Lung (tissue), 12 donors: ENCODE measurements around the gene CLIC1. TPM values are rescaled to one million over a fixed set of nuclear protein-coding genes. Genes with fewer than 3 reads are reported as not detected.

Experiments used
- ATAC-seq: fragments of 200-7000 bp; cut with Tn5 transposase; one replicate; pipeline ENCODE4 v1.9.1; 2020; ENCODE audit warnings: moderate number of reproducible peaks; ENCODE audit not compliant: insufficient read depth, low FRiP score
- DNase-seq, 3 donors: peaks; one replicate each; pipeline ENCODE4 v3.0.0-alpha.2; 2013 to 2017
- H3K27ac ChIP-seq, 2 donors: one replicate each; pipeline ENCODE4 v1.5.1; 2013; ENCODE audit warnings: mild to moderate bottlenecking in 2 of 2, moderate library complexity in 2 of 2, control low read depth in 1 of 2, inconsistent platforms in 1 of 2, low read depth in 1 of 2, low read length in 1 of 2
- H3K27me3 ChIP-seq, 3 donors: one replicate each; pipeline ENCODE4 v1.5.1; 2013; ENCODE audit warnings: low read length in 2 of 3; ENCODE audit not compliant: control insufficient read depth in 3 of 3, insufficient read depth in 3 of 3
- H3K36me3 ChIP-seq, 4 donors: one replicate each; pipeline ENCODE4 v1.5.1; 2013; ENCODE audit warnings: low read length in 4 of 4, mild to moderate bottlenecking in 1 of 4, moderate library complexity in 1 of 4; ENCODE audit not compliant: control insufficient read depth in 4 of 4, insufficient read depth in 4 of 4
- H3K4me1 ChIP-seq, 5 donors: one replicate each; pipeline ENCODE4 v1.5.1; 2013; ENCODE audit warnings: low read length in 5 of 5, mild to moderate bottlenecking in 2 of 5, moderate library complexity in 1 of 5; ENCODE audit not compliant: control insufficient read depth in 5 of 5, insufficient read depth in 5 of 5
- H3K4me3 ChIP-seq: one replicate; pipeline ENCODE4 v1.5.1; 2013; ENCODE audit warnings: mild to moderate bottlenecking, control low read depth, moderate library complexity
- H3K9ac ChIP-seq, 2 donors: one replicate each; pipeline ENCODE4 v1.5.1; 2013; ENCODE audit warnings: low read length in 2 of 2, control low read depth in 1 of 2; ENCODE audit not compliant: insufficient read depth in 1 of 2
- H3K9me3 ChIP-seq, 4 donors: one replicate each; pipeline ENCODE4 v1.5.1; 2013; ENCODE audit warnings: low read length in 3 of 4, mild to moderate bottlenecking in 1 of 4, moderate library complexity in 1 of 4; ENCODE audit not compliant: control insufficient read depth in 4 of 4, insufficient read depth in 3 of 4
- CTCF ChIP-seq: IDR thresholded peaks from 2 replicates; pipeline ENCODE4 v1.5.1; 2012; ENCODE audit warnings: mild to moderate bottlenecking; ENCODE audit errors: control extremely low read depth, extremely low read depth
- WGBS, 2 donors: extraction: QIAGEN DNeasy Blood & Tissue Kit; methylation state at CpG; one replicate each; pipeline ENCODE4 v1.1.7; 2013; 5-methylcytosine and 5-hydroxymethylcytosine counted together
- polyA plus RNA-seq, 2 donors: library from polyadenylated mRNA; stranded (reverse); fragments of 200-250 nt; gene quantifications; one replicate each; pipeline ENCODE4 v1.2.1, GENCODE V29; 2013
- total RNA-seq, 2 donors: library from RNA; depleted of rRNA in 1 of 2; stranded (reverse); fragments of >200 nt in 1 of 2; gene quantifications; one replicate each; pipeline ENCODE4 v1.2.1, GENCODE V29; 2014 to 2021
- donor health status: control.
- donor health status: control.
- donor health status: Bipolar disorder and iron deficiency.
- donor health status: healthy.
- donor health status: DM: yes; HTN: yes; CAD: no.

CLIC1 gene
- total and polyA plus RNA-seq, 4 donors: 231 to 763 (median 378) TPM

- Histone ChIP-seq H3K4me1 (peaks cover 0 to 4% (median 0%) of the 10 kb centered on the region in 5 donors), H3K36me3 (peaks cover 0 to 3% (median 0%) of the 10 kb centered on the region in 4 donors)
- WGBS, 2 donors: 97 to 100% methylated on average over 8 of the region's 8 CpGs
These were observed 25.0 kb upstream of the CLIC1 start for GRCh38 chr6:31761343-31761742.

GRCh38 chr6:31760790-31761189 lies 24.5 kb upstream of the CLIC1 start:
- WGBS, 2 donors: 96 to 98% methylated on average over 5 of the region's 5 CpGs
- H3K9me3 ChIP-seq: no peaks in the 10 kb centered on the region
- H3K36me3 ChIP-seq: peaks cover 0 to 3% (median 0%) of the 10 kb centered on the region in 4 donors
- no peak overlapping the region for H3K4me3 ChIP-seq
- no peaks in the 10 kb centered on the region for H3K27me3 ChIP-seq
- H3K27ac ChIP-seq: no peak overlapping the region
- no peak for DNase-seq
- TF ChIP-seq CTCF: no peak
- peaks cover 0 to 2% (median 0%) of the 10 kb centered on the region in 5 donors for H3K4me1 ChIP-seq
- H3K9ac ChIP-seq: no peak overlapping the region
- ATAC-seq: no peak

More at GRCh38 chr6:31761343-31761742, 25.0 kb upstream of the CLIC1 start:
- no peaks in the 10 kb centered on the region for H3K27me3 ChIP-seq
- H3K9ac ChIP-seq: no peak overlapping the region
- no peak for TF ChIP-seq CTCF
- H3K27ac ChIP-seq: no peak overlapping the region
- ATAC-seq (no peak), DNase-seq (no peak)
- H3K4me3 ChIP-seq: no peak overlapping the region
- H3K9me3 ChIP-seq: no peaks in the 10 kb centered on the region

GRCh38 chr6:31758281-31758680 lies 22.0 kb upstream of the CLIC1 start:
- no peak for ATAC-seq

More at GRCh38 chr6:31758281-31758680, 22.0 kb upstream of the CLIC1 start:
- H3K9ac ChIP-seq: no peak overlapping the region
- TF ChIP-seq CTCF: no peak
- H3K27ac ChIP-seq: no peak overlapping the region
- H3K4me3 ChIP-seq: no peak overlapping the region
- no peaks in the 10 kb centered on the region for H3K9me3 ChIP-seq
- 96 to 98% methylated on average over 2 of the region's 2 CpGs for WGBS, 2 donors
- peaks cover 0 to 1% (median 0%) of the 10 kb centered on the region in 5 donors for H3K4me1 ChIP-seq
- no peaks in the 10 kb centered on the region for H3K27me3 ChIP-seq
- DNase-seq: no peak
- H3K36me3 ChIP-seq: peaks cover 0 to 3% (median 0%) of the 10 kb centered on the region in 4 donors
